GM18858 (cell line): Measurements from ENCODE around the gene DOLPP1.

Source experiments
- ATAC-seq: cut with Tn5 transposase; IDR thresholded peaks from one replicate; pipeline ENCODE4 v1.9.1; 2021; ENCODE audit not compliant: unreplicated experiment

DOLPP1 gene

DNA sequence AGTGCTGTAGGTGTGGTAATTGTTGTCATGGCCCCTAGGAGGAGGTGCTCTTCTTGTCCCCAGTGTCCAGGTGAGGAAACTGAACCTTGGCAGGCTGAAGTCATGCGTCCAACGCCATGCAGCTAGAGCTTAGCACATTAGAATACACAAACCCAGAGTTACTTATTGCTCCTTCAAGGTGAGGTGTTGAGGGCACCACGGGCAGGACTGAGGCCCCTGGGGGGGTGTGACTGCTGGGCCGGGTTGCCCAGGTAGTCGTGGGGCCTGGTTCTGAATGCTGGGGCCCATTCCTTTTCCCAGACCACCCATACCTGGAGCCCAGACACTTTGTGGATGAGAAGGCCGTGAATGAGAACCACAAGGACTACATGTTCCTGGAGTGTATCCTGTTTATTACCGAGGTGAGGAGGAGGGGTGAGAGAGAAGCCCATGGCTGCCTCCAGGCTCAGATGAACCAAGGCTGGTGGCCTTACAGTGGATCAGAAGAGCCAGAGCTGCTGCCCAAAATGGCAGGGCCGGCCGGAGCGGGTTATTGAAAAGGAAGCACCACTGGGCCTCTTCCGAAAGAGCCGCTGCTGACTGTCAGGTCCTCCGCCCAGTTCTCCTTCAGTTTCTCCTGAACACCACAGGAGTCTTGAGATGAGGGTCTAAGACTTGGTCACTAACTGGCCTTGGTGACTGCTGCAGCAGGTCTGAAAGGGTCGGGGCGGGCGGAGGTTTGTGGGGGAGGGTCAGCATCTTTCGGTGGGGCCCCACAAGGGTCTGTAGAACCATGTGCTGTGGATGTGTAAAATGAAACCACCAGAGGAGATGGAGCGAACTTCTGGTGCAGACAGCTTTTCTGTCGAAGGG lies 56.6 kb downstream of the DOLPP1 start:
- ATAC-seq, result no peak

GRCh38 chr9:129138144-129138462 lies 57.2 kb downstream of the DOLPP1 start:
- no peak for ATAC-seq

DNA sequence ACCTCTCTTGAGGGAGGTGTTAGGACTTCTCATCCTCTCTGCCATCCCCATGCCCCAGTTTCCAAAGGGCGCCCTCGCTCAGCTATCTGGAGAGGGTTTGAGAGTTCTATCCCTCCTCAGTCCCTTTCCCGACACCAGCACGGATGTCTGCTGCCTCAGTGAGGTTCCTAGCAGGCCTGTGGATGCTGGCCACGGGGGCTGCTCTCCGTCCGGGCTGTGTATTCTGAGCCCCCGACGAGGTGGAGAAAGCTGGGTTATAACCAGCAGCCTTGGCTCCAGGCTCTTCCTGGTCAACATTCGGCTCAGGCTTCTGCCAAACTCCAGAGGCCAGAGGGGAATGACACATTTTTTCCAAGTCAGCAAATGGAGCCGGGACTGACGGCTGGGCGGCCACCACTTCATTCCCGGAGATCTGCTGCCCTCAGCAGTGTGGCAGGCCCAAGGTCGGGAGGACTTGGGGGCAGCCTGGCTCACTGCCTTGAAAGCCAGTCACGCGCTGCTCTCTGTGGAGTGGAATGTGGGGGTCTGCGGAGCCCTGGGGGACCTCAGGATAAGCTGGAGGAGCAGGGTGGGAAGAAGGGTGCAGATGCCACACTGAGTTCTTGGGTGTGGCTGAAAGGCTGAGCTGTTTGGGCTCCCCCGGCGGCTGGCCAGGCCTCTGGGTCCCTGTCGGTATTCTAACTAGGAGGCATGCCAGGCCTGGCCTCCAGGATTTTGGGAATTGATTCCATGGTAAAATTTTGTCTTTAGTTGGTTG lies 57.7 kb downstream of the DOLPP1 start:
- ATAC-seq, result no peak

DNA sequence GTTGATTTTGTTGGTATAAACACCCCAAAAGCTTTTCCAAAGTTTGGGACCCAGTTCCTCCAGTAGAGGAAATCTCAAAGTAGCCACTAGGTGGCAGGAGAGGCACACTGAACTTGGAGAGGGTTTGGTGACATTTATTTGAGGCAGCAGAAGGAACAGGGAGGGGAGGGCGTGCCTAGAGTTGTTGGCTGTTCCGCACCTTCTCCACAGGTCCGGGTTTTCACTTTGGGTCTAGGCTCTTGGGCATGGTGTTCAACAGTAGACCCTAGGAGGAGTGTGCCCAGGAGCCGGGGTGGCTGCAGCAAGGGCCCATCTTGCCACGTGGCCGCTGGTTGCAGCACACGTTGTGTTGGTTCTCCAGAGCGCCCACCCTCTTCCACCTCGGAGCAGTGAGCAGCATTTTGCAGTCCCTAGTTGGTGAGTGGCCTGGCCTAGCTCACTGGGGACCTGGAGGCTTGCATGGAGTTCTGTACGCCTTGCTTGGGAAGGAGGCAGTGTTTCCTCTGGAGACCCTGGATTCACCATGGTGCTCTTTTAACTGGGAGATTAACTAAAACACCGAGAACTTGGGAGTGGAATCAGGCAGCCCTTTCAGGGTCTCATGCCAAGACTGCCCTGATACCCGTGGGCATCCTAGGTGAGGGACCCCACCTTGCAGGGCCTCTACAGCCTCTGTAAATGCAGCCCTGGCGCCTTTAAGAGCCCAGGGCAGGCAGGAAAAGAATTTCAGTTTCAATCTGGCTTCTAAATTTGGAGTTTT lies 58.5 kb downstream of the DOLPP1 start:
- ATAC-seq, result no peak

GRCh38 chr9:129139993-129140396 lies 59.1 kb downstream of the DOLPP1 start:
- peak; percentile 61 for ATAC-seq
